HG03175 (cell line): Measurements from ENCODE around the gene PRRT1B.

ENCODE experiments used
- ATAC-seq: cut with Tn5 transposase; IDR thresholded peaks from one replicate; pipeline ENCODE4 v1.9.1; 2021; ENCODE audit warnings: mild to moderate bottlenecking, moderate library complexity; ENCODE audit not compliant: unreplicated experiment

PRRT1B gene

DNA sequence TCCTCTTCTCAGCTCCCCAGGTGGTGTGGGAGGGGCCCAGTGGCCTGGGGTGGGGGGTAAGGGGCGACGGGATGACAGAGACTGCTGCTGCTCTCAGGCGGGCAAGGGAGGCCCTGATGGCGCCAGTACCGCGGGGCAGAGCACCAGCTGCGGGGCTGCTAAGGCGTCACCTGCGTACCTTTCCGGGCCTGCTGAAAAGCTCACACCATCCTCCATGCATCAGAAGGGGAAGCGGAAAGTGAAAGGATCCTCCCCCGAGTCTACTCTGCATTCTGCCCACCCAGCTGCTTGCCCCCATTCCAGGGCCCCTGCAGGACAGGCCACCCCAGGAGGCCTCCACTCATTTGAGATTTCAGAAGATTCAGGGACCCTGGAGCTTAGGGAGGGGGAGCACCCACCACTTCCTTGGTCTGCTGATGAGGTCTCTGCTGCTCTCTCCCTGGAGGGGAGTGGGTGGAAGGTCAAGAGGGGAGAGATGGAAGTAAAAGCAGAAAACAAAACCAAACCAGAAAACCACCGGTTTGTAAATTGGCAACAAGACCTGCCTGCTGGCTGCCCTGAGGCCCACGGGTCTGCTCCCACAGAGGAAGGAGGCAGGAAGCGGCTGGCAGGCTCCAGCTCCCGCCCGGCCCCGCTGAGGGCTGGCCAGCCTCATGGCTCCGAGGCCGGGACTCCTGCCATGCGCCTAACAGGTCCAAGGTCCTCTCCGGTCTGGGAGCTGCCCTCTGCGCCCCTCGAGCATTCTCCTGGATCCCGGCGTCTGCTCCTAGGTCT lies 33.6 kb downstream of the PRRT1B start:
- peak; percentile 45 for ATAC-seq

DNA sequence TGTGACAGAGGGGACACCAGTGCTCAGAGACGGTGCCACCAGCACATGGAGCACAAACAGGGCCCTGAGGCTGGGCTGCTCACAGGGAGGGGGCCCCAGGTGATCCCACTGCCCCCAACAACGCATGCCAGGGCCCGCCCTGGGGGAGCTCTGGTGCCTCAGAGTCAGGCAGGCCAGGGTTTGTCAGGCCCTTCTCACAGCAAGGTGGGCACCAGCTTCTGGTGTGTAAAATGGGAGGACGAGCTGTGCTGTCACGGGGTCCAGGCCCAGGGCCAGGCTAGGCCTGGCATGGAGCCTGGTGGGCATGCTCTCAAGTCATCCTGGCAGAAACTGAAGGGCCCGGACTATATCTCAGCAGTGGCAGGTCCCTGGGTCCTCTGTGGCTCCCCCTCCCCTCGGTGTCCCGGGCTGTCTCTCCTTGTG lies 34.5 kb downstream of the PRRT1B start:
- ATAC-seq: no peak

DNA sequence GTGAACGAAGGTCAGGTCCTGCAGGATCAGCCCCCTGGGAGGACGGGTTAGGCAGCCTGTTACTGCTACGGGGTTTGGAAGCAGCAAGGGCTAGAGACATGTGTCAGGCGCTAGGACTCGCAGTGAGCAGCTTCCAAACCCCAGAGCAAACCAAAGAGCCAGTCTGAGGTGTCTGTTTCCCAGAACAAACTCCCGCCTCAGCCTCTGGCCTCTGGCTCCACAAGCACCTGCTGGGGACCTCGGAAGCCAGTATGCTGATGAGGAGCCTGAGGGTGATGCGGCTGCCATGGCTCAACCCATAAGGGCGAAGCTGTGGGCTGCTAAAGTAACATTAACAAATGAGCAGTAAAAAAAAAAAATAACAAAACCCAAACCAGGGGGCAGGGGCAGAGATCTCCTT lies 35.0 kb downstream of the PRRT1B start:
- no peak for ATAC-seq

DNA sequence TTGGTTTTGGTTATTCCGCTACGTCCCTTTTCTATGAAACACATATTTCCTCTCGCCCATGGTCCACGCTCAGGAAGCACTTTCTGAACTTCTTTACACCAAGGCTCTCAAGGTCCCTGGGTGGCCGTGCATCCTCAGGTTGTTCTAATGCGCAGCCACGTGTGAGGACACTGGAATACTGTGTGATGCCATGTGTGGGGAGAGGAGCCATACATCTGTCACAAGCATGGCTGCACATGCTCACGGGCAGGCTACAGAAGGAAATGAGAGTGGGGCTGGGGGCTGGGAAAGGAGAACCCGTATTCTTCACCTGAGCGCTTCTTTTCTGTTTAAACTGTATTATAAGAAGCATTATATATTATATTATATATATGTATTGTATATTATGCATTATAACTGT lies 36.7 kb downstream of the PRRT1B start:
- ATAC-seq: no peak

DNA sequence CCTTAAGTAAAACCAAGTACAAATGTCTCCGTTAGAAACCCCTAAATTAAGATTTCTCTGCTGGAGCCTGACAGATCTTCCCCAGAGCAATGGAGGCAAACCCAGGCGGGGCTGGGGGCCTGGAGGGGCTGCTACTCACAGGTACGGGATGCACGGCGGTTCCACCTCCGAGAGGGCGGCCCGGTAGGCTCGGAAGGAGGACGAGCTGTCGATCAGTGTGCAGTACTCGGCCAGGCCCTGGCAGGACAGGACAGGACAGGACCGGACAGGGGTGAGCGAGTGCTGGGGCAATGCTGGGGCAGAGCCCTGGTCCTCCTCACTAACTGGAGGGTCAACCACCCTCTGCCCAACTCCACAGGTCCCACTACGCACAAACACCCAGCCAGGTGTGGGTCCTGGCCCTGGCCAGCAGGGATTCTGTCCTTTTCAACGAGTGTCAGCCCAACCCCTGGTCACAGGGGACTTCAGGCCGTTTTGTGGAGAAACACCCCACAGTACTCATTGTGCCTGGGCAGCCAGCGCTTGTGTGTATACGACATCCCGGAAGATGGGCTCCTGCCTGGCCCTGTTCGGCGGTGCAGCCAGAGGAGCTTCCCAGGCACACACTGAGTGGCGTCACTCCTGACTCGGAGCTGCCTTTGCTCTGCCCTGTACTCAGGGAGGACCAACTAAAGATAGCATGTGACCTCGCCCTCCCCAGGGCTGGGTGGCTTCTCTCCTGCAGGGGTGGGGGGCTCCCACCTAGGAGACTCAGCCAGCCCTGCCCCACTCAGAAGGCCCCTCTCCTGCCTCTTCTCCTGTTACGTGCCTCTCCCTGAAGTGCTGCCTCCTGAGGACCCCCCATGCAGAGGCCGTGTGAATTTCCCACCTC lies 37.4 kb downstream of the PRRT1B start:
- ATAC-seq: no peak

DNA sequence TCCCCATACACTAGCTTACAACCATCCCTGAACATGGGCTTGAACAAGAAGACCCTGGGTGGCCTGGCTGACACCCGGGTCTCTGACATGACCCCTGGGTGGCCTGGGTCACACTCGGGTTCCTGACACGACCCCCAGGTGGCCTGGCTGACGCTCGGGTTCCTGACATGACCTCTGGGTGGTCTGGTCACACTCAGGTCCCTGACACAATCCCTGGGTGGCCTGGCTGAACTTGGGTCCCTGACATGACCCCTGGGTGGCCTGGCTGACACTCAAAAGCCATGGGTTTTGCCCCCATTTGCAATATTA lies 38.0 kb downstream of the PRRT1B start:
- ATAC-seq: no peak

DNA sequence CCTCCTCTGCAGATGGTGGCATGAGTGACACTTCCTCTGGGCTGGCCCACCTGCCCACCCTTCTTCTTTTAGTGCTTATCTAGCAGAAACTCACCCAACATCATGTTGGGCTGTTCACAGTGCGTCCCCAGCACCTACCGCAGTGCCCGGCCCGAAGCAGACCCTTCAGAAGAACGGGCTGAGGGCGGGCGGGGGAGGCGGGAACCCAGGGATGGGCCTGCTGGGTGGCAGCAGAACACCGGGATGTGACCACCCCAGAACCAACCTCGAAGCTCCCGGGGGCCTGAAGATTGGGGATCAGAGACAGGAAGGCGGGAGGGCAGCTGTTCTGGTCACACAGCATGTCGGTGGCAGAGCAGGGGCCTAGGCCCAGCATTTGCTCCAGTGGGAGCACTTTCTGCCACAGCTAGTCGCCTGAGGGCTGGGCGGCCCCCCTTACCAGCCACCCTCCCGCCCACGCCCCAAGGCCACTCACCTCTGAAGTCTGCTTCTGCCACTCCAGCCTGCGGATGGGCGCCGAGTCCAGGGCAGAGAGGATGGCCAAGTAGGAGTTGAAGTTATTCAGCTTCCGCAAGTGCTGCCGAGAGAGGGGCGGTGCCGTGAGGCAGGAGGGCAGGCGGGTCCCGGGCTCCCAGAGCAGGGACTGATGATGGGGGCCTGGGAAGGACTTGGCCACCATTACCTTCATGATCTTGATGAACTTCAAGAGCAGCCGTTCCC lies 38.7 kb downstream of the PRRT1B start:
- no peak for ATAC-seq

DNA sequence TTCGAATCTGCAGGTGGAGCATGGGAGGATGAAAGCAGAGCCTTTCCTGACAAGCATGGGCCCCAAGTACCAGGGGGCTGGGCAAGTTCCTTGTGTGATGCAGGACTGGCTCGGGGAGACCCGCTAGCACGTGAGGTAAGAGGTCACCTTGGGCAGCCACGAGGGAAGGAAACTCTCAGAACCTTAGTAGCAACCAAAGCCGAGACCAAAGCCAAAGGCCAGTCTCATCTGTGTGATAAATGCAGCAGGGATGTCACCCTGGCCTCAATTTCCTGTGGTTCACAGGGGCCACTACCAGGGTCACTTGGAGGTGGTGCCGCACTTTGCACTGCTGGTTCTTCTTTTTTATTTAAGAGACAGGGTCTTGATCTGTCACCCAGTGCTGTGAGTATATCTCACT lies 39.5 kb downstream of the PRRT1B start:
- no peak for ATAC-seq

DNA sequence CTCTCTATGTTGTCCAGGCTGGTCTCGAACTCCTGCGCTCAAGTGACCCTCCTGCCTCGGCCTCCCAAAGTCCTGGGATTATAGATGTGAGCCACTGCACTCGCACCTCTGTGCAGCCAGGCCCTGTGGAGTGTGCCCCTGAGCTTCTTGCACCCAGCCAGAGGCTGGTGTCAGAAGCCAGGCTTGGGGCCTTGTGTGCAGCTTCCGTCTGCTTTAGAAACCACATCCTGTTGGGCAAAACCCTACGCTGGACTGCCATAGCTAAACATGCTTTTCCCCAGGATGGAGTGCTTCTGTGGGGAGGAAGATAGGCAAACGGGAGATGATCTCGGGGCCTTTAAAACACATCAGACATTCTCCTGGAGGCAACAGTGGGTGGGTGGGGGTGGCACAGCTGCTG lies 40.1 kb downstream of the PRRT1B start:
- ATAC-seq: no peak

DNA sequence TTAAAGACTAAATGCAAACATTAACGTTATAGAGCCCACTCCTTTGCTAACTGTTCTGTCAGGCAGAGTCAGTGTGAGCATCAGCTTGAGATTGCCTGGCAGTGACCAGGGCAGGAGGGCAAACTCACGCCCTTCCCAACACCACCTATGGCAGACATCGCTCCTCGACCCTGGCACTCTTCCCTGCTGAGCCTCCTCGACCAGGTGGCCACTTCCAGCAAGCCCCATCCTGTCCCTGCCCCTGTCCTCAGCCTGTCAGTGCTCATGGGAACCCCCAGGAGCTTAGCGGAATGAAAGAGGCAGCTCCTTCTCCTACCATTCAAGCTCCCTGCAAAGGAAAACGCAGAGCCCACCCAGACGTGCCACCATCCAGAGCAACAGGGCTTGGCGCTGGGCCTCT lies 42.0 kb downstream of the PRRT1B start:
- no peak for ATAC-seq

DNA sequence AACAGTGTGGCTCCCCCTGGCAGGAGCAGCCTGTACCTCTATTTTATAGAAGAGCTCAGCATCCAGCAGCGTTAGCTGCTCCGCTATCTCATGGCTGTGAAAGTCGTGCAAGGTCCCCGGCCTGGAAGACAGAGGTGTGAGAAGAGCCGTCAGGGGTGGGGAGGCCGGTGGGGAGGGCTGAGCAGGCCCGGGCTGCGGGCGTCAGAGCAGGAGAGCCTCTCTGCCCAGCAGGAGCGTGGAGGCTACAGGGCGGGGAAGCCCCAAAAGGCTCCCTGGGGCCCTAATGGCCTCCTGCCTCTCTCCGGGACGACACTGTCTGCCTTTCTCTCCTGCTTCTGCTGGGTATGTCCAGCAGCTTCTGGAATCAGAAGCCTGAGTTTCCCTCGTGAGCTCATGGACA lies 42.6 kb downstream of the PRRT1B start:
- ATAC-seq: no peak

DNA sequence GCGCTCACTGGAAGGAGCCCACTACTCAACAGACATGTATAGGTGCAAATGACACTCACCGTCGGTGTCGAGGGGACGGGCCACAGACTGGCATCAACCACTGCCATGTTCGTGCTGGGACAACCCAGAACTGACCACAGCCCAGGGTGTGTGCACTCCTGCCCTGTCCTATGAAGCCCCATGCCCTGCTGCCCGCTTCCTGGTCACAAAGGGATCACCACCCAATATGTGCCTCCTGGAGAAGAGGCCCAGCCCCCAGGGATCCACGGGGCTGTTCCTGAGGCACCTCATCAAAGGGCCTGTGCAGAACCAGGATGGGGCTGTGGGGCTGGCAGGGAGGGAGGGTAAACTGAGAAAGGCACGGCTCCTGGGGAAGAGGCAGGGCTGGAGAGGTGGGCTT lies 43.1 kb downstream of the PRRT1B start:
- ATAC-seq: no peak

DNA sequence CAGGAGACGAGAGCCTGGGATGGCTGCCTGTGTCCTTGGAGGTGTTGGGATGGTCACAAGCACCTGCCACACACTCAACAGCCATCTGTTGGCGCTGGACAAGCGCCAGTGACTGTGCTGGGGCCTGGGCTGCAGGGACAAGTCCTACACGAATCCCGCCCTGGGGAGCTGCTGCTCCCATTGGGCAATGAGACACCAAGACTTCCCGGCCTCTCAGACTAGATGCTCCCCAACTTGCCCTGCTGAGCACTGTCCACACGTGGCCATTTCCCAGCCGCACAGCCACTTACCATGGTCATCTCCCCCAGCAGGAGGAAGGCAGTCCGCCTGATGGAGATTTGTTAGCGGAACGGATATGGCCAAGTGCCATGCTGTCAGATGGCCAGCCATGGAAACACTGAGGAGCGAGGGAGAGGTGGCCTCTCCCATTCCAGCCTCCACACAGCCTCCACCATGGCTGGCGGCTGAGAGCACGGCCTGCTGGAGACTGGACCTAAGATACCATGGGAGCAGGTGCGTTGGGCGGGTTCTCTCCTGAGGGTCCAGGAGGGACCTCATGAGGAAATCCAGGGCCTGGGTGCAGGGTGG lies 43.9 kb downstream of the PRRT1B start:
- ATAC-seq: no peak

DNA sequence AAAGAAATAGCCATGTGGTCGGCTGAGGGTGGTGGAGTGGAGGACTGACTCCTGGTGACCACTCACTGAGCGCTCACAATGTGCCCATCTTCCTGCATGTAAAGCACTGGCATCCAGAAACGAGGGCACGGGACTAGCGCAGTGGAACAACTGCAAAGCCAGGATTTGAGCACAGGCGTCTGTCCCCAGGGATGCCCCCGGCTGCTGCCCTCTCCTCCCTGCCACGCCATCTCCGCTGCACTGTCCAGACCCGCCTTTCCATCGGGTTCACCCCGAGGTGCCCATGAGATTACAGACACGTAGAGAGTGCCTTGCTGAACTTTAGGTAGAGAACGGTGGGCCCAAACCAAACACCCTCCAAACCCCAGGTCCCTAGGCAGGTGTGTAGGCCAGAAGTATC lies 44.7 kb downstream of the PRRT1B start:
- ATAC-seq: no peak

DNA sequence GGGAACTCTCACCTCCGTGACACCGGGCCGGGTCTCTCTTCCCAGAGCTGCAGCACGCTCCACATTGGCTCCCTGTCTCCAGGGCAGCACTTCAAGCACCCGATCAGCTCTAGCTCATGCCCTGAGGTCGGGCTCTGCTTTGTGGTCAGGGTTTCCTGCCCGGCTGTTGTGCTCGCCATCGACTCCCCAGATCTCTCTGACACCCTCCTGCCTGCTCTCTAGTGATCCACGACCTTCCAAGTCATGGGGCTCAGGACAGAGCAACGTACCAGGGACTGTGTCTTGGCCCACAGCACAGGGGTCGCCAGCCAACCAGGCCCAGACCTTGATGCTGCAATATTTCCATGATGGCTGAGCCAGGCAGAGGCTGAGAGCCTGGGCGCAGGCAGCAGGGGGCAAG lies 45.1 kb downstream of the PRRT1B start:
- no peak for ATAC-seq

DNA sequence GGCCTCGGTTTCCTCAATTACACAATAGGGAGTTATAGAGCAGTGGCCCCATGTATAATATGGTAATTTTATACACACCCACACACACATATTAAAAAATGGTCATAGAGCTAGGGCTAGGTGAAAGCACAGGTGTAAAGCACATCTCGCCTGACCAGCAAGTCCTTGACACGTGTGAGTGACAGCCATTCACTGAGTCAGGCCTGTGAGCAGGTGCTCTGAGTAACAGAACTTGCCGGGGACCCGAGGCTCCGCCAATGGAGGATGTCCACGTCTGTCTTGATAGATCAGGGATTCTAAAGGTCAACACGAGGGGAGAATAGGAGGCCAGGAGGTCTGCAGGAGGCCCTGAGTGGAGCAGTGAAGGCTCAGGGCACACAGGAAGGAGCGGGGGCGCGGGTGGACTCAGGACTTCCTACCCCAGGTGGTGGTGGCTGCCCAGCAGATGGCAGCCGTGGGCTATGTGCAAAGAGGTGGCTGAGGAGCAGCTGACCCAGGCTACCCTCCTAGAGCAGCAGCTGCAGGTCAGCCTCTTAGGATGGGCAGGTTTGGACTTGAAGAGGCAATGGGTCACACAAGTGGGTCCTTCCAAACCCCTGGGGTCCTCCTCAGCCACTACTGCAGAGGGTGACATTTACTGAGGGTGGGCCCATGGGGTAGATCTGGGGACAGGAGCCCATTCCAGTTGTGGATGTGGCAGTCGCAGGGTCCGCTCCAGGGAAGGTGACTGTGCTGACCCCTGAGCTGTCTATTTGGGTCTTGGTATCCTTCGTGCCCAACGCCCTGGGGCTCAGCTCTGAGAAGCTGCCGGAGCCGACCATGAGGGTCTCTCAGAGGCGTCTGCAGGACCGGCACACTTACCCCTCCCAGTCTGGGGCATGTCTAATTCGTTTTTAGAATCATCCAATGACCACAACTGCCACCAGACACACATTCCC lies 45.9 kb downstream of the PRRT1B start:
- no peak for ATAC-seq

DNA sequence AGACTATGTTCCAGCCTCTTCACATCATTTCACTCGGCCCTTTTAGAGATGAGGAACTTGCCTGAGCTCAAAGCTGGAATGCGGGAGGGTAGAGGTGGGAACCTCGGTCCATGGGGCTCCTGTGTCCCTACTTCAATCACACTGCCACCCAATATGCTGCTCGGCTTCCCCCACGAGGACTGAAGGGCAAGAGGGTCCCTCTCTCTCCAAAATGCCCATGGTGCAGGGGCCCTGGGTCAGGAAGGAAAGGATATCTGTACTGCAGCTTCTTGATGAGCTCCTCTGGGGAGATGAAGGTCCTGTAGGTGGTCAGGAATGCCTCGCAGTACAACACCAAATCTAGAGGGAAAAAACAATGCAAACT lies 46.5 kb downstream of the PRRT1B start:
- no peak for ATAC-seq

DNA sequence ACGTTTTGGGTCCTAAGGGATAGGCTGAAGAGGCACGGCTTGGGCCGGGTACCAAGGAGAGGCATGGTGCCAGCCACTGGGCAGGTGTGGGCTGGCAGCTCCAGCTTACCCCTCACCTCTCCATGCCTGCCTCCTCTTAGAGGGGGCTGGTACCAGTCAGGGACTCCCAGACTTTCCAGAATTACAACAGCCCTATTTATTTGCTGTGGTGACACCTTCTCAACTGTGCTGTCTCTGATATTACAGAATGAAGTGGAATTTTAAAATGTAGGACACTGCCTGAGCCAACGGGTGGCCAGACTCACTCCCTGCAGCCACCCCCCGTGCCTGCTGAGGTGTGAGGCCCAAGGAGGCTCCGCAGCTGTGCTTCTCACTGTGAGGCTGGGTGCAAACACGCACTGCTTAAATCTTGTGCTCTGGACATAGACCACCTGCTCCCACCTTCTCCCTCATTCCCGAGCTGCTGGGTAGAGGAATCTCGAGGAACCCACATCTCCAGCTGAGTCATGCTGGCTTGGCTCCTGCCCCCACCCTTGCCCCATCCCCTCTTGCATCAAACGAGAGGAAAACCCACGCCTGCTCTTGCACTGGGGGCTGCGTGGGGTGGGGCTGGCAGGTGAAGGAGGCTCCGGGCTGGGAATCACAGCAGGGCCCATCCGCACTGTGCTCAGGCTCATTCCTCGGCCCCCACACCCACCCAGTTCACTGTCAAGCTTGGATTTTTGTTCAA lies 47.9 kb downstream of the PRRT1B start:
- no peak for ATAC-seq

DNA sequence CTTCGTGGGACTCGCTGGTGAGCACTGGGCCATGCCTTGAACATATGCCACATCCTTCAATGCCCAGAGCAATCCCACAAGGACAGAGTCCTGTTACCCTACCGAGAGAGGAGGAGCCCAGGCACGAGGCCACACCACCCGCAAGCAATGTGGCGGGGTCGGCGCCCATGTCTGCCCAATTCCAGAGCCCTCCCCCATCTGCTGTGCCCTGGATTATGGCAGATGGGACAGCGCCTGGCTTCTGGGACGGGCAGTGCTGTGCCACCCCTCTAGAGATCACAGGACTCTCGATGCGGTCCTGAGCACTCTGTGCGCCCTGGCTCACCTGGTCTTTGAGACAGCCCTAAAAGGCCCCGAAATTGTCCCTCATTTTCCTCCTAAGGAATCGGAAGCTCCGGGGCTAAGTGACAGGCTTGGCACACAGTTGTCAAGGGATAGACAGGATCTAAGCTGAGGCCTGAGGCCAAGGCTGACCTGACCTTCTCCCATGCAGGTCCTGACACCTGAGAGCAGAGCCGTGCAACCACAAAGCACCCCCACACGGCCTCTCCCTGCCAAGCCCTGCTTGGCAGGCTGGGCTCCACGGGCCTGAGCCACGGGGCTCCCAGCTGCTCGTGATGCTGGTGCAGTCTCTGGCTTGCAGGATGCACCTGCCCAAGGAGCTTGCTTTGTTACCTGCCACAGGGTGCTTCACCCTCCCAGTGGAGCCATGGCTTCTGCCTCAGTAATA lies 48.8 kb downstream of the PRRT1B start:
- ATAC-seq: no peak
